PC-3 (cell line): ENCODE measurements around the gene OGDH.
"Not testable (repeated sequence)": the region's sequence is repeated elsewhere in the genome, so short reads cannot be mapped to it uniquely, and the experiment has no call there.

Experiments used
- EZH2phosphoT487 ChIP-seq: fragments of 300-600 bp; sonication (generic); IDR thresholded peaks from 2 replicates; pipeline ENCODE4 v1.6.1; 2018; ENCODE audit warnings: mild to moderate bottlenecking, antibody characterized with exemption, low read length, borderline replicate concordance
- TF ChIP-seq, protein P1 (sequence below): fragments of 300-600 bp; sonication (generic); conservative IDR thresholded peaks from 2 replicates; pipeline ENCODE4 v1.5.1; 2017; ENCODE audit warnings: antibody characterized with exemption, low read depth, mild to moderate bottlenecking, low read length

DNA sequence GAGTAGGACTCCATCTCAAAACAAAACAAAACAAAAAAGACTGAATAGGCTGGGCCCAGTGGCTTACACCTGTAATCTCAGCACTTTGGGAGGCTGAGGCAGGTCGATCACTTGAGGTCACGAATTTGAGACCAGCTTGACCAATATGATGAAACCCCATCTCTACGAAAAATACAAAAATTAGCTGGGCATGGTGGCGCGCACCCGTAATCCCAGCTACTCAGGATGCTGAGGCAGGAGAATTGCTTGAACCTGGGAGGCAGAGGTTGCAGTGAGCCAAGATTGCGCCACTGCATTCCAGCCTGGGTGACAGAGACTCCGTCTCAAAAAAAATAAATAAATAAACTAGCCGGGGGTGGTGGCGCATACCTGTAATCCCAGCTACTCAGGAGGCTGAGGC lies 97.0 kb downstream of the OGDH start:
- TF ChIP-seq, protein P1, sequence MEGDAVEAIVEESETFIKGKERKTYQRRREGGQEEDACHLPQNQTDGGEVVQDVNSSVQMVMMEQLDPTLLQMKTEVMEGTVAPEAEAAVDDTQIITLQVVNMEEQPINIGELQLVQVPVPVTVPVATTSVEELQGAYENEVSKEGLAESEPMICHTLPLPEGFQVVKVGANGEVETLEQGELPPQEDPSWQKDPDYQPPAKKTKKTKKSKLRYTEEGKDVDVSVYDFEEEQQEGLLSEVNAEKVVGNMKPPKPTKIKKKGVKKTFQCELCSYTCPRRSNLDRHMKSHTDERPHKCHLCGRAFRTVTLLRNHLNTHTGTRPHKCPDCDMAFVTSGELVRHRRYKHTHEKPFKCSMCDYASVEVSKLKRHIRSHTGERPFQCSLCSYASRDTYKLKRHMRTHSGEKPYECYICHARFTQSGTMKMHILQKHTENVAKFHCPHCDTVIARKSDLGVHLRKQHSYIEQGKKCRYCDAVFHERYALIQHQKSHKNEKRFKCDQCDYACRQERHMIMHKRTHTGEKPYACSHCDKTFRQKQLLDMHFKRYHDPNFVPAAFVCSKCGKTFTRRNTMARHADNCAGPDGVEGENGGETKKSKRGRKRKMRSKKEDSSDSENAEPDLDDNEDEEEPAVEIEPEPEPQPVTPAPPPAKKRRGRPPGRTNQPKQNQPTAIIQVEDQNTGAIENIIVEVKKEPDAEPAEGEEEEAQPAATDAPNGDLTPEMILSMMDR, result not testable (repeated sequence)
- not testable (repeated sequence) for TF ChIP-seq EZH2phosphoT487
